SK-N-SH (cell line): ENCODE measurements around the gene STOML2. TPM values are rescaled to one million over a fixed set of nuclear protein-coding genes. Genes with fewer than 3 reads are reported as not detected.

ENCODE experiments used
- CTCF ChIA-PET: fragments of 300-600, 350-600 bp; formaldehyde crosslinking; extraction: SDS; loops from one replicate; lab custom pipeline; 2021; lab: Yijun Ruan, JAX
- POLR2A ChIA-PET: fragments of 350-600 bp; sonication (Branson Sonifier 250); formaldehyde crosslinking; extraction: SDS; loops from one replicate; lab custom pipeline; 2020; ENCODE audit warnings: antibody characterized with exemption, inconsistent platforms; lab: Yijun Ruan, JAX
- DNase-seq: peaks from one replicate; pipeline ENCODE4 v3.0.0; 2012
- H2AFZ ChIP-seq: fragments of 200-600 bp; sonication (generic); 2 replicates; pipeline ENCODE4 v1.8.1; 2016; ENCODE audit warnings: antibody characterized with exemption, mild to moderate bottlenecking, low read depth
- H3F3A ChIP-seq: fragments of 200-600 bp; sonication (generic); replicated peaks from 2 replicates; pipeline ENCODE3; 2016; ENCODE audit warnings: antibody characterized with exemption, mild to moderate bottlenecking; ENCODE audit not compliant: insufficient read depth
- H3K27ac ChIP-seq, 2 experiments: fragments of 200-500 bp in 1 of 2; fragments of 200-600 bp in 1 of 2; sonication (Bioruptor generic) in 1 of 2; sonication (generic), shearing (Covaris generic) in 1 of 2; 2 replicates each; pipeline versions ENCODE4 v1.5.1 to v1.6.1; 2014 to 2016; ENCODE audit warnings: low read depth in 2 of 2, inconsistent platforms in 1 of 2, low read length in 1 of 2, mild to moderate bottlenecking in 1 of 2, mixed read lengths in 1 of 2
- H3K27me3 ChIP-seq: fragments of 200-600 bp; sonication (generic), shearing (Covaris generic); 2 replicates; pipeline ENCODE4 v1.6.1; 2016; ENCODE audit warnings: mixed run types; ENCODE audit not compliant: insufficient read depth
- H3K36me3 ChIP-seq, 2 experiments: fragments of 200-500 bp in 1 of 2; fragments of 200-600 bp in 1 of 2; sonication (Bioruptor generic) in 1 of 2; sonication (generic) in 1 of 2; replicated peaks in 1 of 2; 2 replicates each; pipeline versions ENCODE3 to v1.5.1; 2014 to 2016; ENCODE audit warnings: low read length in 1 of 2, mild to moderate bottlenecking in 1 of 2; ENCODE audit not compliant: insufficient read depth in 2 of 2, control insufficient read depth in 1 of 2
- H3K4me1 ChIP-seq, 2 experiments: fragments of 200-500 bp in 1 of 2; fragments of 200-600 bp in 1 of 2; sonication (Bioruptor generic) in 1 of 2; sonication (generic), shearing (Covaris generic) in 1 of 2; 2 replicates each; pipeline versions ENCODE4 v1.5.1 to v1.6.1; 2014 to 2016; ENCODE audit warnings: low read depth in 1 of 2, low read length in 1 of 2, mixed run types in 1 of 2; ENCODE audit not compliant: insufficient read depth in 2 of 2, control insufficient read depth in 1 of 2
- H3K4me2 ChIP-seq: fragments of 200-600 bp; sonication (generic), shearing (Covaris generic); 2 replicates; pipeline ENCODE4 v1.6.1; 2017; ENCODE audit warnings: mixed run types
- H3K4me3 ChIP-seq, 2 experiments: fragments of 200-500 bp in 1 of 2; fragments of 200-600 bp in 1 of 2; sonication (Bioruptor generic) in 1 of 2; sonication (generic), shearing (Covaris generic) in 1 of 2; 2 replicates each; pipeline versions ENCODE4 v1.5.1 to v1.8.1; 2014 to 2016; ENCODE audit warnings: low read depth in 2 of 2, inconsistent platforms in 1 of 2, low read length in 1 of 2, mild to moderate bottlenecking in 1 of 2, mixed read lengths in 1 of 2, moderate library complexity in 1 of 2
- H3K79me2 ChIP-seq: fragments of 200-600 bp; sonication (generic); 2 replicates; pipeline ENCODE4 v1.8.1; 2017; ENCODE audit warnings: mild to moderate bottlenecking; ENCODE audit not compliant: insufficient read depth
- H3K9ac ChIP-seq: fragments of 200-600 bp; sonication (generic); 2 replicates; pipeline ENCODE4 v1.6.1; 2017; ENCODE audit warnings: mixed run types
- H3K9me2 ChIP-seq: fragments of 200-600 bp; sonication (generic); 2 replicates; pipeline ENCODE4 v1.6.1; 2017; ENCODE audit warnings: mixed run types
- H3K9me3 ChIP-seq: fragments of 200-600 bp; sonication (generic); 2 replicates; pipeline ENCODE4 v1.6.1; 2017; ENCODE audit warnings: mixed run types, mild to moderate bottlenecking, moderate library complexity
- H4K20me1 ChIP-seq: fragments of 200-600 bp; sonication (generic); 2 replicates; pipeline ENCODE4 v1.6.1; 2017; ENCODE audit warnings: mild to moderate bottlenecking, mixed run types; ENCODE audit not compliant: insufficient read depth
- CTCF ChIP-seq: fragments of 200-600 bp; sonication (generic); IDR thresholded peaks from 2 replicates; pipeline ENCODE4 v1.6.1; 2017; ENCODE audit warnings: antibody characterized with exemption, mild to moderate bottlenecking, moderate library complexity
- ELF1 ChIP-seq: IDR thresholded peaks from 2 replicates; pipeline ENCODE4 v1.4.0; 2012
- FOSL2 ChIP-seq: IDR thresholded peaks from 2 replicates; pipeline ENCODE4 v1.4.0; 2012; ENCODE audit warnings: low read depth, mild to moderate bottlenecking, moderate library complexity, borderline replicate concordance
- FOXJ3 ChIP-seq: sonication (generic); formaldehyde crosslinking; IDR thresholded peaks from 2 replicates; pipeline ENCODE4 v1.5.1; 2020; ENCODE audit warnings: mild to moderate bottlenecking, missing genetic modification reagents
- GABPA ChIP-seq: IDR thresholded peaks from 2 replicates; pipeline ENCODE4 v1.4.0; 2012; ENCODE audit warnings: low read depth, mild to moderate bottlenecking
- JUND ChIP-seq: IDR thresholded peaks from 2 replicates; pipeline ENCODE4 v1.4.0; 2012
- NFIC ChIP-seq: IDR thresholded peaks from 2 replicates; pipeline ENCODE4 v1.4.0; 2012; ENCODE audit warnings: borderline replicate concordance
- PBX3 ChIP-seq: IDR thresholded peaks from 2 replicates; pipeline ENCODE4; 2012
- RCOR1 ChIP-seq: fragments of 150-350 bp; IDR thresholded peaks from 2 replicates; pipeline ENCODE4 v1.6.1; 2017; ENCODE audit warnings: antibody characterized with exemption, low read length
- RFX5 ChIP-seq: IDR thresholded peaks from 2 replicates; pipeline ENCODE4 v1.6.1; 2012; ENCODE audit warnings: mild to moderate bottlenecking, improper control_type of control experiment, low read length
- TCF12 ChIP-seq: IDR thresholded peaks from 2 replicates; pipeline ENCODE4 v1.4.0; 2012
- TEAD4 ChIP-seq: IDR thresholded peaks from 2 replicates; pipeline ENCODE4 v1.4.0; 2012; ENCODE audit warnings: mild to moderate bottlenecking, borderline replicate concordance; ENCODE audit not compliant: insufficient read depth
- USF2 ChIP-seq: fragments of 150-350 bp; IDR thresholded peaks from 2 replicates; pipeline ENCODE4 v1.6.1; 2017; ENCODE audit warnings: antibody characterized with exemption, low read length, low read depth, borderline replicate concordance
- YY1 ChIP-seq: IDR thresholded peaks from 2 replicates; pipeline ENCODE4 v1.4.0; 2012; ENCODE audit warnings: low read depth, mild to moderate bottlenecking
- ZBTB33 ChIP-seq: IDR thresholded peaks from 2 replicates; pipeline ENCODE4 v1.4.0; 2012; ENCODE audit warnings: low read depth, borderline replicate concordance
- WGBS: methylation state at CpG from one replicate; pipeline ENCODE4 v1.1.6; 2017; ENCODE audit warnings: low lambda C conversion rate; 5-methylcytosine and 5-hydroxymethylcytosine counted together
- polyA plus RNA-seq, 3 experiments: library from polyadenylated mRNA; depleted of rRNA; stranded (reverse); fragments of >200 nt; gene quantifications; 2 replicates each; pipeline ENCODE4 v1.2.3, GENCODE V29; 2012

The STOML2 gene
- polyA plus RNA-seq, 1 of the 3 experiments (the other 2 are of a cell fraction): 232 TPM

GRCh38 chr9:35059438-35059837 lies 43.5 kb downstream of the STOML2 start:
- Histone ChIP-seq H3K9me2 (no peaks in the 10 kb centered on the region), H3K4me1 (no peaks in the 10 kb centered on the region), H3F3A (peaks cover 39% of the 10 kb centered on the region), H3K4me3 (no peak overlapping the region), H3K27ac (no peak overlapping the region), H3K27me3 (no peaks in the 10 kb centered on the region), H3K36me3 (peaks cover 96 to 97% of the 10 kb centered on the region in 2 experiments), H3K9ac (no peak overlapping the region), H3K79me2 (peaks cover 27% of the 10 kb centered on the region; the same call in 1 of the 2 replicates), H3K9me3 (no peaks in the 10 kb centered on the region), H4K20me1 (peaks cover 15% of the 10 kb centered on the region; the same call in 1 of the 2 replicates), H2AFZ (no peak overlapping the region), H3K4me2 (no peak overlapping the region)
- TF ChIP-seq FOXJ3 (CRISPR knock-in tag): no peak
- ChIA-PET CTCF (interaction anchor here (0.6 to 3.4 kb wide), 4 partner anchors 8 to 160 kb away, joined by 3 to 20 read pairs (median 6); partner anchors contain the start of gene PIGO), POLR2A (interaction anchor here (1.4 kb wide), 1 partner anchor 13 kb away, joined by 3 read pairs; the partner anchor contains the start of gene VCP)
- DNase-seq: no peak
- WGBS: 96% methylated on average over 10 of the region's 10 CpGs

- peaks cover 75 to 96% of the 10 kb centered on the region in 2 experiments for H3K36me3 ChIP-seq
- H4K20me1 ChIP-seq: peaks cover 12% of the 10 kb centered on the region; the same call in 1 of the 2 replicates
Observed at GRCh38 chr9:35057271-35057620, 45.7 kb downstream of the STOML2 start.

More at GRCh38 chr9:35057271-35057620, 45.7 kb downstream of the STOML2 start:
- Histone ChIP-seq H3K4me3 (no peak overlapping the region), H3K4me1 (no peaks in the 10 kb centered on the region), H3K9me2 (no peaks in the 10 kb centered on the region), H3K9ac (no peak overlapping the region), H3K9me3 (no peaks in the 10 kb centered on the region), H3F3A (peaks cover 47% of the 10 kb centered on the region), H2AFZ (no peak overlapping the region), H3K27ac (no peak overlapping the region), H3K4me2 (no peak overlapping the region), H3K27me3 (no peaks in the 10 kb centered on the region), H3K79me2 (peaks cover 16% of the 10 kb centered on the region; the same call in 1 of the 2 replicates)
- ChIA-PET CTCF (interaction anchor here (1.0 to 3.6 kb wide), 3 partner anchors 8 to 158 kb away, joined by 3 to 14 read pairs (median 3); partner anchors contain the start of gene FANCG), POLR2A (no interaction called here)
- no peak for DNase-seq
- 97% methylated on average over 8 of the region's 8 CpGs for WGBS
- TF ChIP-seq CTCF: no peak
- TF ChIP-seq PBX3: no peak
- TF ChIP-seq GABPA: no peak
- TF ChIP-seq YY1: no peak
- TF ChIP-seq FOXJ3 (CRISPR knock-in tag): no peak
- TF ChIP-seq ZBTB33: no peak
- TF ChIP-seq RCOR1: no peak
- TF ChIP-seq TCF12: no peak
- TF ChIP-seq TEAD4: no peak
- no peak for TF ChIP-seq RFX5
- no peak for TF ChIP-seq ELF1
- no peak for TF ChIP-seq JUND
- TF ChIP-seq FOSL2: no peak
- TF ChIP-seq NFIC: no peak
- TF ChIP-seq USF2: no peak
